IMR-90 (cell line): ENCODE data around the gene TNRC6B. TPM values are rescaled to one million over a fixed set of nuclear protein-coding genes. Genes with fewer than 3 reads are reported as not detected.

Experiments used
- ATAC-seq: fragments of 200-7000 bp; cut with Tn5 transposase; 2 replicates; pipeline ENCODE4 v1.9.1; 2020; ENCODE audit warnings: low read depth, mild to moderate bottlenecking, moderate library complexity
- BruUV-seq: library from RNA; stranded (reverse); fragments of 400-500 nt; replicated peaks from 2 replicates; lab custom pipeline; 2021; lab: Mats Ljungman, UMichigan
- CTCF ChIA-PET: fragments of 300-600 bp; formaldehyde crosslinking; extraction: SDS; loops from one replicate; lab custom pipeline; 2021; ENCODE audit warnings: antibody characterized with exemption; lab: Yijun Ruan, JAX
- POLR2A ChIA-PET: fragments of 300-600 bp; sonication (Branson Sonifier 250); formaldehyde crosslinking; loops from one replicate; lab custom pipeline; 2022; ENCODE audit warnings: antibody characterized with exemption; ENCODE audit not compliant: unreplicated experiment; lab: Charles Lee
- DNase-seq: peaks from one replicate; pipeline ENCODE4 v3.0.0; 2013
- H2AFZ ChIP-seq: replicated peaks from 2 replicates; pipeline ENCODE3; 2013; ENCODE audit warnings: low read length, mild to moderate bottlenecking; ENCODE audit not compliant: poor library complexity
- H2AK5ac ChIP-seq: 2 replicates; pipeline ENCODE4 v1.6.1; 2013; ENCODE audit warnings: low read depth, low read length, inconsistent platforms
- H2AK9ac ChIP-seq: replicated peaks from 2 replicates; pipeline ENCODE3; 2013; ENCODE audit warnings: mild to moderate bottlenecking, low read depth, low read length, moderate library complexity; ENCODE audit not compliant: poor library complexity
- H2BK120ac ChIP-seq: 2 replicates; pipeline ENCODE4 v1.6.1; 2013; ENCODE audit warnings: low read depth, low read length, inconsistent platforms
- H2BK15ac ChIP-seq: 3 replicates; pipeline ENCODE4 v1.6.1; 2013; ENCODE audit warnings: low read depth, low read length, inconsistent platforms
- H2BK20ac ChIP-seq: 2 replicates; pipeline ENCODE4 v1.6.1; 2013; ENCODE audit warnings: low read depth, mild to moderate bottlenecking, inconsistent platforms, low read length, moderate library complexity
- H2BK5ac ChIP-seq: 2 replicates; pipeline ENCODE4 v1.6.1; 2013; ENCODE audit warnings: mild to moderate bottlenecking, low read depth, low read length, inconsistent platforms; ENCODE audit not compliant: poor library complexity, severe bottlenecking
- H3K14ac ChIP-seq: replicated peaks from 2 replicates; pipeline ENCODE4 v1.6.1; 2013; ENCODE audit warnings: low read depth, low read length, inconsistent platforms
- H3K18ac ChIP-seq: 2 replicates; pipeline ENCODE4 v1.6.1; 2013; ENCODE audit warnings: low read depth, low read length, control low read depth
- H3K23ac ChIP-seq: 2 replicates; pipeline ENCODE4 v1.6.1; 2013; ENCODE audit warnings: low read depth, low read length, inconsistent platforms
- H3K27ac ChIP-seq: 2 replicates; pipeline ENCODE4 v1.5.1; 2013; ENCODE audit warnings: mild to moderate bottlenecking, control low read depth, low read length; ENCODE audit not compliant: insufficient read depth
- H3K27me3 ChIP-seq: 2 replicates; pipeline ENCODE4 v1.6.1; 2013; ENCODE audit warnings: low read length; ENCODE audit not compliant: control insufficient read depth, insufficient read depth
- H3K36me3 ChIP-seq: 2 replicates; pipeline ENCODE4 v1.6.1; 2013; ENCODE audit warnings: low read length, mixed read lengths; ENCODE audit not compliant: control insufficient read depth, insufficient read depth
- H3K4ac ChIP-seq: 2 replicates; pipeline ENCODE4 v1.6.1; 2013; ENCODE audit warnings: low read depth, low read length, inconsistent platforms
- H3K4me1 ChIP-seq: 2 replicates; pipeline ENCODE4 v1.6.1; 2013; ENCODE audit warnings: low read length, mixed read lengths; ENCODE audit not compliant: control insufficient read depth, insufficient read depth
- H3K4me2 ChIP-seq: 2 replicates; pipeline ENCODE4 v1.6.1; 2013; ENCODE audit warnings: low read depth, mild to moderate bottlenecking, control low read depth, low read length, moderate library complexity
- H3K4me3 ChIP-seq: 2 replicates; pipeline ENCODE4 v1.5.1; 2013; ENCODE audit warnings: low read depth, mild to moderate bottlenecking, control low read depth, low read length, moderate library complexity; ENCODE audit not compliant: insufficient read depth
- H3K56ac ChIP-seq: 2 replicates; pipeline ENCODE4 v1.6.1; 2013; ENCODE audit warnings: low read length, inconsistent platforms; ENCODE audit not compliant: insufficient read depth; ENCODE audit errors: extremely low read depth
- H3K79me1 ChIP-seq, 2 experiments: 2 replicates each; pipeline ENCODE4 v1.6.1; 2013; ENCODE audit warnings: low read length in 2 of 2, inconsistent platforms in 1 of 2, low read depth in 1 of 2
- H3K9ac ChIP-seq: 2 replicates; pipeline ENCODE4 v1.6.1; 2013; ENCODE audit warnings: low read depth, low read length, control low read depth
- H3K9me1 ChIP-seq: 2 replicates; pipeline ENCODE4 v1.6.1; 2013; ENCODE audit warnings: low read length, inconsistent platforms; ENCODE audit not compliant: insufficient read depth
- H3K9me3 ChIP-seq: 2 replicates; pipeline ENCODE4 v1.6.1; 2013; ENCODE audit warnings: low read length; ENCODE audit not compliant: control insufficient read depth, insufficient read depth
- H4K20me1 ChIP-seq: 2 replicates; pipeline ENCODE4 v1.6.1; 2013; ENCODE audit warnings: low read length, inconsistent platforms; ENCODE audit not compliant: insufficient read depth
- H4K5ac ChIP-seq: 2 replicates; pipeline ENCODE4 v1.6.1; 2013; ENCODE audit warnings: mild to moderate bottlenecking, low read depth, low read length, control low read depth
- H4K8ac ChIP-seq, 2 experiments: 2 replicates each; pipeline ENCODE4 v1.6.1; 2013; ENCODE audit warnings: low read depth in 2 of 2, low read length in 2 of 2, control low read depth in 1 of 2, inconsistent platforms in 1 of 2
- H4K91ac ChIP-seq: 2 replicates; pipeline ENCODE4 v1.6.1; 2013; ENCODE audit warnings: low read depth, low read length, inconsistent platforms; ENCODE audit not compliant: insufficient read depth
- BHLHE40 ChIP-seq: fragments of 150-350 bp; IDR thresholded peaks from 2 replicates; pipeline ENCODE4 v1.6.1; 2016; ENCODE audit warnings: mild to moderate bottlenecking, low read depth, low read length
- CEBPB ChIP-seq: IDR thresholded peaks from 2 replicates; pipeline ENCODE4 v1.6.1; 2012; ENCODE audit warnings: low read depth, low read length, improper control_type of control experiment
- FOS ChIP-seq: fragments of 150-350 bp; IDR thresholded peaks from 2 replicates; pipeline ENCODE4 v1.6.1; 2016; ENCODE audit warnings: low read depth, low read length
- MAZ ChIP-seq: IDR thresholded peaks from 2 replicates; pipeline ENCODE4 v1.6.1; 2012; ENCODE audit warnings: low read depth, mild to moderate bottlenecking, low read length, improper control_type of control experiment, moderate library complexity, borderline replicate concordance
- NFE2L2 ChIP-seq: fragments of 150-350 bp; IDR thresholded peaks from 2 replicates; pipeline ENCODE4 v1.6.1; 2016; ENCODE audit warnings: low read depth, mild to moderate bottlenecking, low read length
- SMC3 ChIP-seq: fragments of 150-350 bp; IDR thresholded peaks from 2 replicates; pipeline ENCODE4 v1.6.1; 2016; ENCODE audit warnings: low read depth, mild to moderate bottlenecking, antibody characterized with exemption, low read length, moderate library complexity
- WGBS, 2 experiments: methylation state at CpG; one replicate each; pipeline versions ENCODE4 v1.1.5 to v1.1.7; 2013; ENCODE audit warnings: missing lambda C conversion rate in 2 of 2; ENCODE audit not compliant: insufficient read length in 1 of 2; ENCODE audit errors: extremely low coverage in 2 of 2; 5-methylcytosine and 5-hydroxymethylcytosine counted together
- dilution Hi-C: fragments of 300-500 bp; cut with HindIII; formaldehyde crosslinking; loops from one replicate; pipeline ENCODE4 v1.14.3; 2018; ENCODE audit warnings: low sequenced_read_pairs; ENCODE audit not compliant: unreplicated experiment
- in situ Hi-C: fragments of 300-500 bp; cut with MboI; formaldehyde crosslinking; loops from 3 replicates; pipeline ENCODE4 v1.14.3; 2019; ENCODE audit warnings: low sequenced_read_pairs, inconsistent platforms, mixed read lengths
- intact Hi-C: fragments of 100-400 bp; cut with micrococcal nuclease; formaldehyde crosslinking; loops from 2 replicates; pipeline ENCODE4 v1.10.0; 2022
- polyA plus RNA-seq, 3 experiments: library from polyadenylated mRNA; depleted of rRNA; stranded (reverse); fragments of >200 nt; gene quantifications; 2 replicates each; pipeline ENCODE4 v1.2.3, GENCODE V29; 2012; ENCODE audit warnings: low replicate concordance in 1 of 3
- total RNA-seq: library from RNA; depleted of rRNA; stranded (reverse); fragments of >200 nt; gene quantifications from 2 replicates; pipeline ENCODE4 v1.2.3, GENCODE V29; 2012

Gene TNRC6B
- total and polyA plus RNA-seq, 2 of the 4 experiments (the other 2 are of a cell fraction): 3.9 to 17.0 TPM

DNA sequence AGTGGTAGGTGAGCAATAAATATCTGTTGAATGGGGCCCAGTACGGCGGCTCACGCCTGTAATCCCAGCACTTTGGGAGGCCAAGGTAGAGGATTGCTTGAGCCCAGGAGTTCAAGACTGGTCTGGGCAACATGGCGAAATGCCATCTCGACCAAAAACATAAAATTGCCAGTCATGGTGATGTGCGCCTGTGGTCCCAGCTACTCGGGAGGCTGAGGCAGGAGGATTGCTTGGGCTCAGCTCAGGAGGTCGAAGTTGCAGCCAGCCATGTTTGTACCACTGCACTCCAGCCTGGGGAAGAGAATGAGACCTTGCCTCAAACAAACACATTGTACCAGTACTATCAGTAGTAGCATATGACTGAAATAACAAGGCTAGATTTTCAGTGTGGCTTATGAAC lies 196.8 kb downstream of the TNRC6B start:
- Histone ChIP-seq H3K23ac (no peak overlapping the region), H2AFZ (no peak overlapping the region), H3K9me1 (peaks cover 15% of the 10 kb centered on the region), H4K20me1 (peaks cover 21% of the 10 kb centered on the region; the same call in 1 of the 2 replicates), H3K36me3 (no peaks in the 10 kb centered on the region), H3K18ac (no peak overlapping the region), H2BK20ac (no peak overlapping the region), H2AK9ac (no peak overlapping the region), H4K5ac (no peak overlapping the region), H2BK5ac (no peak overlapping the region), H2AK5ac (no peak overlapping the region), H3K4me2 (no peak overlapping the region), H3K14ac (no peak overlapping the region), H2BK15ac (no peak overlapping the region), H2BK120ac (no peak overlapping the region), H3K4ac (no peak overlapping the region), H4K91ac (no peak overlapping the region), H3K4me3 (no peak overlapping the region), H3K79me1 (peaks cover 26 to 68% of the 10 kb centered on the region in 2 experiments), H3K56ac (no peak overlapping the region), H3K9ac (no peak overlapping the region), H3K27me3 (no peaks in the 10 kb centered on the region), H3K4me1 (peaks cover 3% of the 10 kb centered on the region; the same call in 1 of the 2 replicates), H3K27ac (no peak overlapping the region), H4K8ac (no peak overlapping the region), H3K9me3 (no peaks in the 10 kb centered on the region)
- dilution Hi-C loops: no loop called here
- 96% methylated on average over 7 of the region's 8 CpGs; no CpG with 5 or more reads in 1 of the 2 experiments for WGBS, 2 experiments
- TF ChIP-seq NFE2L2 (peak; percentile 42; the same call in 1 of the 2 replicates), FOS (no peak), SMC3 (no peak), BHLHE40 (no peak), CEBPB (no peak), MAZ (no peak)
- in situ Hi-C loops: no loop called here
- DNase-seq (no peak), ATAC-seq (no peak)
- no TSS peak for BruUV-seq
- CTCF ChIA-PET: no interaction called here
- intact Hi-C loops: loop anchor here (5.0 to 10.0 kb wide), 2 partner anchors 273 to 520 kb away; no protein-coding TSS in a partner anchor
- POLR2A ChIA-PET: no interaction called here
